ENCODE measurements around the gene YBEY.

- TF ChIP-seq CTCF (IDR thresholded peaks at IDR 0.05; ENCODE audit: extremely low read depth in 1 of 2, insufficient read depth in 1 of 2, low read depth in 1 of 2, low read length in 2 of 2) (no peak), POLR2AphosphoS5 (IDR thresholded peaks at IDR 0.05; ENCODE audit: insufficient read depth, low read depth, low read length) (no peak), EZH2 (IDR thresholded peaks at IDR 0.05; ENCODE audit: borderline replicate concordance, low read depth, low read length, severe bottlenecking) (no peak), GATA2 (IDR thresholded peaks at IDR 0.05; ENCODE audit: insufficient read depth, insufficient read length, low read depth, low read length) (no peak), POLR2A (IDR thresholded peaks at IDR 0.05; ENCODE audit: low read depth, low read length) (no peak), JUN (IDR thresholded peaks at IDR 0.05; ENCODE audit: borderline replicate concordance, insufficient read depth, insufficient read length, low read depth) (no peak), MAX (IDR thresholded peaks at IDR 0.05; ENCODE audit: insufficient read depth, insufficient read length) (no peak), FOS (IDR thresholded peaks at IDR 0.05; ENCODE audit: borderline replicate concordance, insufficient read depth, low read length) (no peak)
Measured at GRCh38 chr21:46273341-46273740, 12.8 kb upstream of the YBEY start.
